8988T (cell line): Measurements from ENCODE around the gene MYCBPAP.

Source experiments
- DNase-seq: peaks from one replicate; pipeline ENCODE4 v3.0.0; 2011

Gene MYCBPAP

GRCh38 chr17:50537721-50538548, 29.7 kb downstream of the MYCBPAP start:
- no peak for DNase-seq

GRCh38 chr17:50538549-50539410, 30.5 kb downstream of the MYCBPAP start:
- DNase-seq: no peak

- DNase-seq: no peak
Measured at GRCh38 chr17:50539762-50540559, 31.7 kb downstream of the MYCBPAP start.

GRCh38 chr17:50540560-50541401, 32.5 kb downstream of the MYCBPAP start:
- DNase-seq: no peak

- DNase-seq: no peak
Measured at GRCh38 chr17:50541402-50541715, 33.1 kb downstream of the MYCBPAP start.

GRCh38 chr17:50541716-50542688, 33.8 kb downstream of the MYCBPAP start:
- peak; percentile 100 for DNase-seq

GRCh38 chr17:50542795-50543774, 34.8 kb downstream of the MYCBPAP start:
- DNase-seq: no peak

GRCh38 chr17:50544516-50544915, 36.3 kb downstream of the MYCBPAP start:
- no peak for DNase-seq

GRCh38 chr17:50545311-50545710, 37.1 kb downstream of the MYCBPAP start:
- DNase-seq: no peak

GRCh38 chr17:50546701-50547034, 38.4 kb downstream of the MYCBPAP start:
- no peak for DNase-seq

GRCh38 chr17:50547035-50547735, 38.9 kb downstream of the MYCBPAP start, which contains the start of gene SPATA20:
Gene SPATA20, plus strand, starts transcription at chr17:50547174. Its CDS starts 35 bp downstream, at chr17:50547209.
- DNase-seq: peak; percentile 98

- DNase-seq: no peak
Measured at GRCh38 chr17:50547736-50548083, 39.5 kb downstream of the MYCBPAP start.

- no peak for DNase-seq
Measured at GRCh38 chr17:50548831-50549230, 40.6 kb downstream of the MYCBPAP start.

- no peak for DNase-seq
Measured at GRCh38 chr17:50549256-50549941, 41.2 kb downstream of the MYCBPAP start.

- DNase-seq: no peak
Measured at GRCh38 chr17:50549969-50550368, 41.7 kb downstream of the MYCBPAP start.

- DNase-seq: peak; percentile 92
Measured at GRCh38 chr17:50550661-50551432, 42.6 kb downstream of the MYCBPAP start.

GRCh38 chr17:50551433-50551815, 43.2 kb downstream of the MYCBPAP start:
- no peak for DNase-seq

- no peak for DNase-seq
Measured at GRCh38 chr17:50551884-50552283, 43.6 kb downstream of the MYCBPAP start.
